ENCODE measurements around the gene MRTFA.

MRTFA gene

DNA sequence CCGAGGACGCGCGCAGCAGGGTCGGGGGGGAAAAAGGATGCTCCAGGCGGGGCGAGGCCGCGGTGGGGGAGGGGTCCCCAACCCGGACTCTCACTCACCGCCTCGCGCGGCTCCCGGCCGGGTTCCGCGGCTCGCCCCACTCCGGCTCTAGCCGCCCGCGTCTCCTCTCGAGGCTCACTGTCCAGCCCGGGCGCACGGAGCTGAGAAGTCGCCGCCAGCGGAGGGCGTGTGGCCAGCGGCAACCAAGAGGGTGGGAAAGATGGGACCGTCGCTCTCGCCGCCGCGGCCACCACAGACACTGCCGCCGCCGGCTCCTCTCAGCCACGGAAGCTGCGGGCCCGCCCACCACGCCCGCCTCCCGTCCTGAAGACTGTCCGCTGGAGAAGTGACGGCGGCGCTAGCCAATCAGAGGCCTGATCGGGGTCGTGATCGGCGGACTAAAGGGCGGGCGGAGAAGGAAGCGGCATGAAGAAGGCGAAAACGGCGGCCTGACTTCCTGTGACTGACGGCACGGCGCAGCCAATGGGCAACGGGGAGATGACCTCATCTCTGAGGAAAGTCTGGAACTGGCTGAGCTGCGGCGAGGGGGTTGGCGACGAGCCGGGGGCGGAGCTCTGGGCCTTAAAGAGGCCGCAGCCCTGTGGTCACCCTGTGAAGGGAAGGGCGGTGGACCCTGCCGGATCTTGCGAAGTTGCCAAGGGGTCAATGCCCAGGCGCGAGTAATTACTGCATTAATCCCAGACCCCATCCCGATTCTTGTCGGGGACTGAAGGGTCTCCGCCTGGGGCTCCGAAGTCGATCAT is at the start of gene MRTFA:
Gene MRTFA, minus strand, starts transcription at position 340 of the 803 bp plus-strand sequence.
- TF ChIP-seq CTCF (IDR thresholded peaks at IDR 0.05; ENCODE audit: control insufficient read depth, insufficient read depth, low read depth, low read length, missing control alignments), result no peak
- DNase-seq (ENCODE audit: low read depth), result peak; percentile 98
- H3K4me3 ChIP-seq (ENCODE audit: control insufficient read depth, low read depth, low read length), result peak within 1 kb of the TSS; percentile 72

DNA sequence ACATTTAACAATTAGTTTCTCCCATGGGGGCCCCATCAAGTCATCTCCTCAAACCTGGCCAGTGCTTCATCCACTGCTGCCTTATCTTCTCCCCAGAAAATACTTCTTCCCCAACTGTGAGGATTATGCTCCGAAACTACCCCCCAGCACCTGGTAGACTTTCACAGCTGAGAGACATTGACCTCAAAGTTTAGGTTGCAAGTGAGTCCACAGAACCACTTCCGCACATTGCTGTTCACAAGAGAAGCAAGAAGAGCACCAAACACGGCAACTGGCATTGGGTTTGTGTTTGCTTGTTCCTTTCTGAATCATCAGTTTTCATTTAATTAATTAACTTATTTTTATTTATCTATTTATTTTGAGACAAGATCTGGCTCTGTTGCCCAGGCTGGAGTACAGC is 48.9 kb upstream of the MRTFA start:
- H3K4me3 ChIP-seq (ENCODE audit: control insufficient read depth, low read depth, low read length), result no peak overlapping the region

GRCh38 chr22:40684728-40685127 is 48.2 kb upstream of the MRTFA start:
- no peak overlapping the region for H3K4me3 ChIP-seq (ENCODE audit: control insufficient read depth, low read depth, low read length)
- TF ChIP-seq CTCF (IDR thresholded peaks at IDR 0.05; ENCODE audit: control insufficient read depth, insufficient read depth, low read depth, low read length, missing control alignments), result no peak
- DNase-seq (ENCODE audit: low read depth), result no peak

More for the DNA sequence above, 48.9 kb upstream of the MRTFA start:
- no peak for DNase-seq (ENCODE audit: low read depth)
- no peak for TF ChIP-seq CTCF (IDR thresholded peaks at IDR 0.05; ENCODE audit: control insufficient read depth, insufficient read depth, low read depth, low read length, missing control alignments)

GRCh38 chr22:40681451-40681850 is 44.9 kb upstream of the MRTFA start:
- TF ChIP-seq CTCF (IDR thresholded peaks at IDR 0.05; ENCODE audit: control insufficient read depth, insufficient read depth, low read depth, low read length, missing control alignments), result no peak
- no peak for DNase-seq (ENCODE audit: low read depth)
- no peak overlapping the region for H3K4me3 ChIP-seq (ENCODE audit: control insufficient read depth, low read depth, low read length)

DNA sequence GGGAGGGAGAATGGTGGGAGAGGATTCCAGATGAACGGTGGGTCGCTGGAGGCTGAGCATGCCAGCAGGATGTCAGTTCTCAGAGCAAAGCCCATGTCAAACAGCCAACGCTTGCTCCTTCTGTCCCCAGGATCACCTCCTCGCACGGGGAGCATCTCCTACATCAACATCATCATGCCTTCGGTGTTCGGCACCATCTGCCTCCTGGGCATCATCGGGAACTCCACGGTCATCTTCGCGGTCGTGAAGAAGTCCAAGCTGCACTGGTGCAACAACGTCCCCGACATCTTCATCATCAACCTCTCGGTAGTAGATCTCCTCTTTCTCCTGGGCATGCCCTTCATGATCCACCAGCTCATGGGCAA is 44.3 kb upstream of the MRTFA start:
- DNase-seq (ENCODE audit: low read depth), result no peak
- TF ChIP-seq CTCF (IDR thresholded peaks at IDR 0.05; ENCODE audit: control insufficient read depth, insufficient read depth, low read depth, low read length, missing control alignments), result no peak
- H3K4me3 ChIP-seq (ENCODE audit: control insufficient read depth, low read depth, low read length), result no peak overlapping the region

- H3K4me3 ChIP-seq (ENCODE audit: control insufficient read depth, low read depth, low read length), result no peak overlapping the region
- no peak for TF ChIP-seq CTCF (IDR thresholded peaks at IDR 0.05; ENCODE audit: control insufficient read depth, insufficient read depth, low read depth, low read length, missing control alignments)
- no peak for DNase-seq (ENCODE audit: low read depth)
Measured at GRCh38 chr22:40679964-40680818, 43.7 kb upstream of the MRTFA start.
